ENCODE measurements around the gene DSC3.

DNA sequence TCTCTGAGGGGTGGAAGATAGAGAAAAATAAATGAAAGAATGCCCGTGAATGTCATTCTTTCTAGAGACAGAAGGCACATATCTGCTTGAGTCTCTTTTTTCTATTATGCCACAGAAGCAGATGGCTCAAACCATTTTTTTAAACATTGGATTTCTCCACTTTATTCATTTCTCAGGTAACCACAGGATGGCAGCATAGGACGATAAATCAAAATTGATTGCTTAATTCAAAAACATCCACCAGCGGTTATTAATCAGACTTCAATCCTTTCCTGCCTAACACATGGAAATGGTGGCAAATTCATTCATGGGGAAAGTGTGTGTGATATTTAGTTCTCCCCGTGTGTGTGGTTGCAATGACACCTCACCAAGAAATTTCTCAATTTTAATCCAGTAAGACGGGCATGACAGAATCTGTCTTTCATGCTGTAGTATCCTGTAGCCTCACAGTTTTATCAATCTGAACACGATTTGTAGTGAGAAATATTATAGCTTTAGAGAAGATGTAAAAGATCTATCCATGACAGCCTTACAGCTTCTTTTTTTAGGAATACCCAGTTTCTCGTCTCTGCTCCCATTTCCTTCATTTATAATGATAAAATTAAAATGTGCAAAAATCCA lies 72.2 kb downstream of the DSC3 start:
- TF ChIP-seq EZH2 (IDR thresholded peaks at IDR 0.05; ENCODE audit: low read length, unreplicated experiment): no peak
- TF ChIP-seq, protein P1, sequence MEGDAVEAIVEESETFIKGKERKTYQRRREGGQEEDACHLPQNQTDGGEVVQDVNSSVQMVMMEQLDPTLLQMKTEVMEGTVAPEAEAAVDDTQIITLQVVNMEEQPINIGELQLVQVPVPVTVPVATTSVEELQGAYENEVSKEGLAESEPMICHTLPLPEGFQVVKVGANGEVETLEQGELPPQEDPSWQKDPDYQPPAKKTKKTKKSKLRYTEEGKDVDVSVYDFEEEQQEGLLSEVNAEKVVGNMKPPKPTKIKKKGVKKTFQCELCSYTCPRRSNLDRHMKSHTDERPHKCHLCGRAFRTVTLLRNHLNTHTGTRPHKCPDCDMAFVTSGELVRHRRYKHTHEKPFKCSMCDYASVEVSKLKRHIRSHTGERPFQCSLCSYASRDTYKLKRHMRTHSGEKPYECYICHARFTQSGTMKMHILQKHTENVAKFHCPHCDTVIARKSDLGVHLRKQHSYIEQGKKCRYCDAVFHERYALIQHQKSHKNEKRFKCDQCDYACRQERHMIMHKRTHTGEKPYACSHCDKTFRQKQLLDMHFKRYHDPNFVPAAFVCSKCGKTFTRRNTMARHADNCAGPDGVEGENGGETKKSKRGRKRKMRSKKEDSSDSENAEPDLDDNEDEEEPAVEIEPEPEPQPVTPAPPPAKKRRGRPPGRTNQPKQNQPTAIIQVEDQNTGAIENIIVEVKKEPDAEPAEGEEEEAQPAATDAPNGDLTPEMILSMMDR (conservative IDR thresholded peaks at IDR 0.05; ENCODE audit: low read depth, low read length): peak; percentile 76
- TF ChIP-seq EZH2phosphoT487 (IDR thresholded peaks at IDR 0.05; ENCODE audit: borderline replicate concordance, low read length): no peak
